Fibroblast of villous mesenchyme (primary cell): ENCODE measurements around the gene RNU2-63P. TPM values are rescaled to one million over a fixed set of nuclear protein-coding genes. Genes with fewer than 3 reads are reported as not detected.
"Not testable (repeated sequence)": the region's sequence is repeated elsewhere in the genome, so short reads cannot be mapped to it uniquely, and the experiment has no call there.

Experiments used
- DNase-seq: peaks from one replicate; pipeline ENCODE4 v3.0.0-alpha.2; 2010; ENCODE audit warnings: low read depth
- H3K4me3 ChIP-seq: 2 replicates; pipeline ENCODE4 v1.5.1; 2011; ENCODE audit warnings: low read depth, mild to moderate bottlenecking, low read length
- total RNA-seq: library from RNA; depleted of rRNA; stranded (reverse); fragments of >200 nt; gene quantifications from 2 replicates; pipeline ENCODE4 v1.2.3, GENCODE V29; 2012
- TF ChIP-seq, protein P1 (sequence below): IDR thresholded peaks from 2 replicates; pipeline ENCODE4 v1.5.1; 2012; ENCODE audit warnings: low read depth, mild to moderate bottlenecking, low read length; ENCODE audit not compliant: insufficient read depth

The RNU2-63P gene
- total RNA-seq, 1 donor: under 0.01 TPM

DNA sequence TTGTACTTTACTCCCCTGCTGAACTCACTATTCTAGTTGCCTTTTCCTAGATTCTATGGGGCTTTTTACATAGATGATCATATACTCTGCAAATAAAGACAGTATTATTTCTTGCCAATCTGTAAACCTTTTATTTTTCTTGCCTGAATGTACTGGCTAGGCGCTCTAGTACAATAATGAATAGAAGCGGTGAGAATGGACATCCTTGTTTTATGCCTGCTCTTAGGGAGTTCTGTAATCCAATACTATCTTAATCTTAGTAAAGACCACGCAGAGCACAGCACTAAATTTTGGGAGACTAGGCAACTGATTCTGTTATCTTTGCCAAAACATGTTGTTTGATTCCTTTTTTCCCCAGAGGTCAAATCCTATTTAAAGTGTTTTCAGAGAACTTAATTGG, 32.2 kb upstream of the RNU2-63P start:
- no peak overlapping the region for H3K4me3 ChIP-seq
- no peak for DNase-seq
- TF ChIP-seq, protein P1, sequence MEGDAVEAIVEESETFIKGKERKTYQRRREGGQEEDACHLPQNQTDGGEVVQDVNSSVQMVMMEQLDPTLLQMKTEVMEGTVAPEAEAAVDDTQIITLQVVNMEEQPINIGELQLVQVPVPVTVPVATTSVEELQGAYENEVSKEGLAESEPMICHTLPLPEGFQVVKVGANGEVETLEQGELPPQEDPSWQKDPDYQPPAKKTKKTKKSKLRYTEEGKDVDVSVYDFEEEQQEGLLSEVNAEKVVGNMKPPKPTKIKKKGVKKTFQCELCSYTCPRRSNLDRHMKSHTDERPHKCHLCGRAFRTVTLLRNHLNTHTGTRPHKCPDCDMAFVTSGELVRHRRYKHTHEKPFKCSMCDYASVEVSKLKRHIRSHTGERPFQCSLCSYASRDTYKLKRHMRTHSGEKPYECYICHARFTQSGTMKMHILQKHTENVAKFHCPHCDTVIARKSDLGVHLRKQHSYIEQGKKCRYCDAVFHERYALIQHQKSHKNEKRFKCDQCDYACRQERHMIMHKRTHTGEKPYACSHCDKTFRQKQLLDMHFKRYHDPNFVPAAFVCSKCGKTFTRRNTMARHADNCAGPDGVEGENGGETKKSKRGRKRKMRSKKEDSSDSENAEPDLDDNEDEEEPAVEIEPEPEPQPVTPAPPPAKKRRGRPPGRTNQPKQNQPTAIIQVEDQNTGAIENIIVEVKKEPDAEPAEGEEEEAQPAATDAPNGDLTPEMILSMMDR: no peak

GRCh38 chr2:88045561-88045960, 29.2 kb upstream of the RNU2-63P start:
- not testable (repeated sequence) for H3K4me3 ChIP-seq, DNase-seq

DNA sequence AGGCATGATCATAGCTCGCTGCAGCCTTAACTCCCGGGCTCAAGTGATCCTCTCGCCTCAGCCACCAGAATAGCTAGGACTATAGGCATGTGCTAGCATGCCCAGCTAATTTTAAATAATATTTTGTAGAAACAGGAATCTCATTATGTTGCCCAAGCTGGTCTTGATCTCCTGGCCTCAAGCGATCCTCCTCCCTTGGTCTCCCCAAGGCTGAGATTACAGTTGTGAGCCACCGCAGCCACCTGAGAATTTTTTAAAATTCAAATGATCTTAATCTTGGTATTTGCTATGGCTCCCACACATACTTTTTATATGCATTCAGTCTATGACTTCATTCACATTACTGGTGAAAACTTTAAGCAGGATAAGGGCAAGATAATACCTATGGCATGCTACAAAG, 26.1 kb upstream of the RNU2-63P start:
- no peak overlapping the region for H3K4me3 ChIP-seq
- TF ChIP-seq, protein P1: no peak
- no peak for DNase-seq

DNA sequence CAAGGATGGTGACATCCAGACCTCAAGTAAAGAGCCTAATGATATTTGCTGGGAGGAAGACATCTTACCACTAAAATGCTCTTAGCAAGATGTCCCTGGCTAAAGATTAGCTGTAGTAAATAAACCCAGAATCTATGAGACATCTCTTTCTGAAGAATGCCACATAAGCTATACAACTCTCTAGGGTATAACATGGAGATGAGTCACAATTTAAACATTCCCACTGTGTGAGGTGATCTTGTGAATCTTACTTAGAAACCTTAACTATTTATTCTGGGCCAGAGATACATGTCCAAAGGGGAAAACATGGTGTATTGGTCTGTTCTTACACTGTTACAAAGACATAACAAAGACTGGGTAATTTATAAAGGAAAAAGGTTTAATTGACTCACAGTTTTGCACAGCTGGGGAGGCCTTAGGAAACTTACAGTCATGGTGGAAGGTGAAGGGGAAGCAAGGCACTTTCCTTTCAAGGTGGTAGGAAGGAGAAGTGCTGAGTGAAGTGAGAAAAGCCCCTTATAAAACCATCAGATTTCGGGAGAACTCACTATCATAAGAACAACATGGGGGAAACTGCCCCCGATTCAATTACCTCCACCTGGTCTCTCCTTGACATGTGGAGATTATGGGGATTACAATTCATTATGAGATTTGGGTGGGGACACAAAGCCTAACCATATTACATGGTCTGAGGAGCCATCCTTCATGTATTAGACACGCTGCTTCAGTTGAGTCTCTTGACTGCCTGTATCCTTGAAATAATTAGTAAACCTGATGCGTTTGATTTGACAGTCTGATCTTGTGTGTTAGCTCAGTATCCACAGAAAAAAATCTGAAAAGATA, 22.1 kb upstream of the RNU2-63P start:
- TF ChIP-seq, protein P1: no peak
- H3K4me3 ChIP-seq: no peak overlapping the region
- DNase-seq: peak; percentile 89

DNA sequence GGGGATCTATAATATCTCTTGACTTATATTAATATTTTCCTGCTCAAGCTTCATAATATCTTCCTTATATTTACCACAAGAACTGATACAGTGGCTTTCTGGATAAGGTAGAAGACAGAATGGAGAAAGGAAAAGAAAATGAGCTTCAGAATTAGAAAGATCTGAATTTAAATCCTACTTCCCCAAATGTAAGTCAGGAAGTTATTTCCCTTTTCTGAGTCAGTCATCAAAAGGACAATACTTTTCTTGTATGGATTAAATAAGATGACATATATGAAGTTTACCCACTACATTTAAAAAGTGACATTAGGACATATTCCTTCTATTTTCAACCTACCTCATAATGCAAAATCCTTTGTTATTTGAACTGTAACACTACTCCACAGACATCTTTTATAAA, 20.3 kb upstream of the RNU2-63P start:
- H3K4me3 ChIP-seq: no peak overlapping the region
- TF ChIP-seq, protein P1: no peak
- DNase-seq: no peak

GRCh38 chr2:88036182-88036581, 19.8 kb upstream of the RNU2-63P start:
- TF ChIP-seq, protein P1: no peak
- no peak for DNase-seq
- H3K4me3 ChIP-seq: no peak overlapping the region

DNA sequence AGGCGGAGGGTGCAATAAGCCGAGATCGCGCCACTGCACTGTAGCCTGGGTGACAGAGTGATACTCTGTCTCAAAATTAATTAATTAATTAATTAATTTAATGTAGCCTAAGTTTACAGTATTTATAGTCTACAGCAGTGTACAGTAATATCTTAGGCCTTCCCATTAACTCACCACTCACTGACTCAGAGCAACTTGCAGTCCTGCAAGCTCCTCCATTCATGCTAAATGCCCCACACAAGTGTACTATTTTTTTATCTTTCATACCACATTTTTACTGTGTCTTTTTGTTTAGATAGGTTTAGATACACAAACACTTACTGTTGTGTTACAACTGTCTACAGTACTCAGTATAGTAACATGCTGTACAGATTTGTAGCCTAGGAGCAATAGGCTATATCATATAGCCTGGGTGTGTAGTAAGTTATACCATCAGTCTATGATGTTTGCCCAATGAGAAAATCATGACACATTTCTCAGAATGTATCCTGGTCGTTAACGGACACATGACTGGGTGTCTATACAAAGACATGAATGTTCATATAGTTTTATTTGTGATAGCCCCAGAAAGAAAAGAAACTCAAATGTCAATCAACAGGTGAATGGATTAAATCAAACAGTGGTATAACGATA, 15.8 kb upstream of the RNU2-63P start:
- H3K4me3 ChIP-seq: no peak overlapping the region
- TF ChIP-seq, protein P1: no peak
- no peak for DNase-seq
